Hematopoietic multipotent progenitor cell treated with erythropoietin and hydrocortisone succinate and interleukin-3 and kit ligand, for 8 days (in vitro differentiated cells): ENCODE results near the gene TMOD2.
"Not testable (repeated sequence)": the region's sequence is repeated elsewhere in the genome, so short reads cannot be mapped to it uniquely, and the experiment has no call there.

ENCODE experiments used
- DNase-seq: peaks from one replicate; pipeline ENCODE4 v3.0.0-alpha.2; 2015

TMOD2 gene

GRCh38 chr15:51775967-51776816, 24.8 kb downstream of the TMOD2 start:
- DNase-seq: peak; percentile 68

- peak; percentile 90 for DNase-seq
Observed at GRCh38 chr15:51776952-51777569, 25.7 kb downstream of the TMOD2 start.

GRCh38 chr15:51780636-51781035, 29.2 kb downstream of the TMOD2 start:
- no peak for DNase-seq

GRCh38 chr15:51781506-51781905, 30.1 kb downstream of the TMOD2 start:
- no peak for DNase-seq

- peak; percentile 49 for DNase-seq
Observed at GRCh38 chr15:51782357-51782896, 31.0 kb downstream of the TMOD2 start.

GRCh38 chr15:51783967-51784366, 32.6 kb downstream of the TMOD2 start:
- DNase-seq: no peak

- DNase-seq: not testable (repeated sequence)
Observed at GRCh38 chr15:51787130-51787529, 35.7 kb downstream of the TMOD2 start.

- DNase-seq: not testable (repeated sequence)
Observed at GRCh38 chr15:51792474-51792873, 41.1 kb downstream of the TMOD2 start.

GRCh38 chr15:51793521-51794305, 42.3 kb downstream of the TMOD2 start:
- DNase-seq: no peak

- DNase-seq: no peak
Observed at GRCh38 chr15:51796847-51797401, 45.5 kb downstream of the TMOD2 start.

GRCh38 chr15:51798281-51798680, 46.9 kb downstream of the TMOD2 start:
- no peak for DNase-seq

GRCh38 chr15:51799282-51800252, 48.2 kb downstream of the TMOD2 start:
- no peak for DNase-seq

- no peak for DNase-seq
Observed at GRCh38 chr15:51801391-51801835, 50.0 kb downstream of the TMOD2 start.

GRCh38 chr15:51802593-51802992, 51.2 kb downstream of the TMOD2 start:
- no peak for DNase-seq

- DNase-seq: no peak
Observed at GRCh38 chr15:51803965-51804364, 52.6 kb downstream of the TMOD2 start.

- DNase-seq: no peak
Observed at GRCh38 chr15:51806123-51806522, 54.7 kb downstream of the TMOD2 start.

- no peak for DNase-seq
Observed at GRCh38 chr15:51809457-51809856, 58.1 kb downstream of the TMOD2 start.

GRCh38 chr15:51812598-51812997, 61.2 kb downstream of the TMOD2 start:
- DNase-seq: no peak

GRCh38 chr15:51814606-51815005, 63.2 kb downstream of the TMOD2 start:
- no peak for DNase-seq

GRCh38 chr15:51816611-51817010, 65.2 kb downstream of the TMOD2 start:
- DNase-seq: no peak

GRCh38 chr15:51818150-51818549, 66.8 kb downstream of the TMOD2 start:
- no peak for DNase-seq

GRCh38 chr15:51825698-51826097, 74.3 kb downstream of the TMOD2 start:
- no peak for DNase-seq
